H1 (cell line): ENCODE results near the gene USP24. TPM values are rescaled to one million over a fixed set of nuclear protein-coding genes. Genes with fewer than 3 reads are reported as not detected.

Experiments
- CTCF ChIA-PET: fragments of 300-600 bp; sonication (Branson Sonifier 250); formaldehyde crosslinking; loops from one replicate; lab custom pipeline; 2021; ENCODE audit not compliant: partially characterized antibody; lab: Charles Lee
- POLR2A ChIA-PET: fragments of 300-600 bp; sonication (Branson Sonifier 250); formaldehyde crosslinking; loops from one replicate; lab custom pipeline; 2021; ENCODE audit warnings: inconsistent platforms; ENCODE audit not compliant: partially characterized antibody; lab: Charles Lee
- DNase-seq, 2 experiments: peaks; one replicate each; pipeline versions ENCODE4 v3.0.0 to v3.0.0-alpha.2; 2010 to 2022; ENCODE audit warnings: low spot score in 2 of 2, low read depth in 1 of 2, mixed read lengths in 1 of 2
- FAIRE-seq: peaks from 2 replicates; lab custom pipeline; 2011; peaks lifted over from hg19 to GRCh38; lab: Jason Lieb, UNC
- H2AFZ ChIP-seq: 2 replicates; pipeline ENCODE4 v1.8.1; 2012; ENCODE audit warnings: low read length, inconsistent platforms
- H2AK5ac ChIP-seq: 2 replicates; pipeline ENCODE4 v1.6.1; 2013; ENCODE audit warnings: low read depth, low read length
- H2BK120ac ChIP-seq: replicated peaks from 2 replicates; pipeline ENCODE3; 2013; ENCODE audit warnings: low read depth, low read length, inconsistent platforms
- H2BK12ac ChIP-seq: 2 replicates; pipeline ENCODE4 v1.6.1; 2013; ENCODE audit warnings: low read depth, low read length
- H2BK15ac ChIP-seq: 2 replicates; pipeline ENCODE4 v1.6.1; 2013; ENCODE audit warnings: low read length
- H2BK20ac ChIP-seq: 2 replicates; pipeline ENCODE4 v1.6.1; 2013; ENCODE audit warnings: low read length
- H2BK5ac ChIP-seq: 2 replicates; pipeline ENCODE4 v1.6.1; 2013; ENCODE audit warnings: low read depth, low read length
- H3K14ac ChIP-seq: 2 replicates; pipeline ENCODE4 v1.6.1; 2013; ENCODE audit warnings: inconsistent platforms; ENCODE audit not compliant: insufficient read length
- H3K18ac ChIP-seq: 2 replicates; pipeline ENCODE4 v1.6.1; 2013; ENCODE audit warnings: low read length; ENCODE audit errors: extremely low read depth
- H3K23ac ChIP-seq: 2 replicates; pipeline ENCODE4 v1.6.1; 2013; ENCODE audit warnings: inconsistent platforms; ENCODE audit not compliant: insufficient read length
- H3K23me2 ChIP-seq: 2 replicates; pipeline ENCODE4 v1.6.1; 2013; ENCODE audit warnings: low read depth, low read length
- H3K27ac ChIP-seq: 2 replicates; pipeline ENCODE4 v1.6.1; 2011; ENCODE audit warnings: low read depth, low read length, inconsistent platforms
- H3K27me3 ChIP-seq, 4 experiments: replicated peaks in 1 of 4; 1 replicate in 1 of 4; 2 replicates in 3 of 4; pipeline versions ENCODE4 v1.6.1 to v1.8.1; 2011 to 2013; ENCODE audit warnings: low read length in 3 of 4, mild to moderate bottlenecking in 3 of 4, inconsistent platforms in 2 of 4, mixed read lengths in 2 of 4, moderate library complexity in 1 of 4; ENCODE audit not compliant: control insufficient read depth in 3 of 4, insufficient read depth in 3 of 4; ENCODE audit errors: extremely low read depth in 1 of 4
- H3K36me3 ChIP-seq, 4 experiments: 2 replicates each; pipeline versions ENCODE4 v1.6.1 to v1.8.1; 2011 to 2013; ENCODE audit warnings: mild to moderate bottlenecking in 4 of 4, low read length in 3 of 4, moderate library complexity in 2 of 4, control low read depth in 1 of 4, inconsistent platforms in 1 of 4; ENCODE audit not compliant: insufficient read depth in 4 of 4, control insufficient read depth in 2 of 4
- H3K4ac ChIP-seq: replicated peaks from 2 replicates; pipeline ENCODE3; 2013; ENCODE audit warnings: low read length, low read depth, mixed read lengths, inconsistent platforms; ENCODE audit not compliant: insufficient read length
- H3K4me1 ChIP-seq, 4 experiments: replicated peaks in 1 of 4; 1 replicate in 1 of 4; 2 replicates in 3 of 4; pipeline versions ENCODE4 v1.6.1 to v1.8.1; 2011 to 2013; ENCODE audit warnings: low read length in 3 of 4, inconsistent platforms in 2 of 4, mixed read lengths in 1 of 4; ENCODE audit not compliant: insufficient read depth in 4 of 4, control insufficient read depth in 3 of 4
- H3K4me2 ChIP-seq, 2 experiments: 2 replicates each; pipeline versions ENCODE4 v1.6.1 to v1.8.1; 2011 to 2013; ENCODE audit warnings: low read depth in 2 of 2, low read length in 2 of 2, control low read depth in 1 of 2, inconsistent platforms in 1 of 2, mild to moderate bottlenecking in 1 of 2; ENCODE audit not compliant: insufficient read depth in 1 of 2
- H3K4me3 ChIP-seq, 4 experiments: fragments of 200-600, 300-600 bp in 1 of 4; sonication (generic), shearing (Covaris generic), sonication (Bioruptor Twin) in 1 of 4; 2 replicates each; pipeline versions ENCODE4 v1.5.1 to v1.8.1; 2011 to 2016; ENCODE audit warnings: low read length in 4 of 4, low read depth in 3 of 4, control low read depth in 2 of 4, inconsistent platforms in 2 of 4, mild to moderate bottlenecking in 2 of 4, mixed read lengths in 1 of 4, moderate library complexity in 1 of 4; ENCODE audit not compliant: insufficient read depth in 2 of 4; ENCODE audit errors: extremely low read depth in 1 of 4
- H3K56ac ChIP-seq: replicated peaks from 2 replicates; pipeline ENCODE3; 2013; ENCODE audit warnings: low read depth, mild to moderate bottlenecking, mixed read lengths, low read length, inconsistent platforms; ENCODE audit not compliant: insufficient read length
- H3K79me1 ChIP-seq: 2 replicates; pipeline ENCODE4 v1.6.1; 2013; ENCODE audit warnings: low read depth, low read length, control low read depth
- H3K79me2 ChIP-seq, 2 experiments: 2 replicates each; pipeline versions ENCODE4 v1.6.1 to v1.8.1; 2012 to 2013; ENCODE audit warnings: low read length in 2 of 2, mild to moderate bottlenecking in 2 of 2, inconsistent platforms in 1 of 2; ENCODE audit not compliant: insufficient read depth in 2 of 2, control insufficient read depth in 1 of 2
- H3K9ac ChIP-seq, 4 experiments: replicated peaks in 1 of 4; 1 replicate in 1 of 4; 2 replicates in 3 of 4; pipeline versions ENCODE4 v1.6.1 to v1.8.1; 2011 to 2013; ENCODE audit warnings: low read depth in 3 of 4, low read length in 3 of 4, control low read depth in 2 of 4, mild to moderate bottlenecking in 2 of 4, moderate library complexity in 2 of 4, inconsistent platforms in 1 of 4; ENCODE audit errors: extremely low read depth in 1 of 4
- H3K9me3 ChIP-seq, 2 experiments: 2 replicates each; pipeline versions ENCODE4 v1.6.1 to v1.8.1; 2012 to 2013; ENCODE audit warnings: mild to moderate bottlenecking in 2 of 2, moderate library complexity in 2 of 2, control low read depth in 1 of 2, inconsistent platforms in 1 of 2, low read depth in 1 of 2, low read length in 1 of 2, mixed read lengths in 1 of 2; ENCODE audit not compliant: insufficient read depth in 2 of 2
- H4K20me1 ChIP-seq, 2 experiments: replicated peaks in 1 of 2; 2 replicates each; pipeline versions ENCODE3 to v1.8.1; 2011 to 2013; ENCODE audit warnings: inconsistent platforms in 2 of 2, low read length in 2 of 2, mild to moderate bottlenecking in 1 of 2; ENCODE audit not compliant: insufficient read depth in 2 of 2, control insufficient read depth in 1 of 2
- H4K5ac ChIP-seq: 2 replicates; pipeline ENCODE4 v1.6.1; 2013; ENCODE audit warnings: low read length, low read depth, mixed read lengths, inconsistent platforms; ENCODE audit not compliant: insufficient read length
- H4K8ac ChIP-seq: 2 replicates; pipeline ENCODE4 v1.8.0; 2013; ENCODE audit warnings: mild to moderate bottlenecking, moderate library complexity, low read length, inconsistent platforms; ENCODE audit not compliant: insufficient read depth; ENCODE audit errors: extremely low read depth
- H4K91ac ChIP-seq: replicated peaks from 2 replicates; pipeline ENCODE3; 2013; ENCODE audit warnings: low read length, mixed read lengths, inconsistent platforms; ENCODE audit not compliant: insufficient read length
- GABPA ChIP-seq: IDR thresholded peaks from 2 replicates; pipeline ENCODE4 v1.6.1; 2011; ENCODE audit warnings: mild to moderate bottlenecking, low read length, moderate library complexity, borderline replicate concordance; ENCODE audit not compliant: insufficient read depth
- WGBS, 2 experiments: shearing (Covaris generic) in 1 of 2; methylation state at CpG; one replicate each; pipeline versions ENCODE4 v1.1.6 to v1.1.7; 2013 to 2015; ENCODE audit warnings: low lambda C conversion rate in 2 of 2, mixed read lengths in 2 of 2, inconsistent platforms in 1 of 2, low coverage in 1 of 2, missing lambda C conversion rate in 1 of 2; ENCODE audit not compliant: insufficient replicate concordance in 2 of 2, insufficient coverage in 1 of 2, insufficient read length in 1 of 2; ENCODE audit errors: extremely low coverage in 1 of 2, missing lambda C conversion rate in 1 of 2; 5-methylcytosine and 5-hydroxymethylcytosine counted together
- polyA plus RNA-seq, 7 experiments: library from polyadenylated mRNA; depleted of rRNA in 3 of 7; stranded (reverse) in 5 of 7; unstranded in 2 of 7; fragments of >200 nt in 5 of 7; fragments of 200-250 nt in 2 of 7; gene quantifications; 1 replicate in 5 of 7; 2 replicates in 1 of 7; 4 replicates in 1 of 7; pipeline versions ENCODE4 v1.2.1 to v1.2.3, GENCODE V29; 2011 to 2013; ENCODE audit warnings: missing spikeins in 2 of 7, mixed read lengths in 2 of 7
- total RNA-seq: library from RNA; stranded (reverse); fragmentation: NEBNext Ultra II Directional; extraction: Animal tissue kit (Norgen Biotek cat#: 25700); gene quantifications from 2 replicates; pipeline ENCODE4 v1.2.1, GENCODE V29; 2021

USP24 gene
- total and polyA plus RNA-seq, 2 of the 8 experiments (the other 6 are each of a cell fraction or from before 2014, with no cell fraction given) = 11.1 to 34.6 TPM

GRCh38 chr1:55068638-55069037, 146.5 kb downstream of the USP24 start:
- no peak overlapping the region for H3K56ac ChIP-seq

More at GRCh38 chr1:55068638-55069037, 146.5 kb downstream of the USP24 start:
- Histone ChIP-seq H3K27ac (no peak overlapping the region), H2BK5ac (no peak overlapping the region), H3K4me3 (no peak overlapping the region), H2AK5ac (no peak overlapping the region), H2BK15ac (no peak overlapping the region), H4K20me1 (peaks cover 1 to 9% of the 10 kb centered on the region in 2 experiments), H3K27me3 (no peaks in the 10 kb centered on the region), H3K9ac (no peak overlapping the region), H3K9me3 (no peaks in the 10 kb centered on the region), H3K4me2 (no peak overlapping the region), H3K79me2 (no peaks in the 10 kb centered on the region), H4K5ac (no peak overlapping the region), H3K4me1 (no peaks in the 10 kb centered on the region), H3K79me1 (no peaks in the 10 kb centered on the region; the same call in 1 of the 2 replicates), H3K23ac (no peak overlapping the region), H3K14ac (no peak overlapping the region), H4K8ac (no peak overlapping the region), H2AFZ (no peak overlapping the region), H4K91ac (no peak overlapping the region), H3K4ac (no peak overlapping the region), H2BK12ac (no peak overlapping the region), H3K23me2 (no peaks in the 10 kb centered on the region), H3K36me3 (peaks cover 6 to 44% (median 38%) of the 10 kb centered on the region in 4 experiments; a peak in 7 of 8 replicates), H2BK120ac (no peak overlapping the region), H2BK20ac (no peak overlapping the region), H3K18ac (no peak overlapping the region)
- TF ChIP-seq GABPA = no peak
- FAIRE-seq (no peak), DNase-seq (no peak)
- CTCF ChIA-PET = interaction anchor here (0.9 to 1.5 kb wide), 4 partner anchors 20 to 216 kb away, joined by 3 to 7 read pairs (median 4); no protein-coding TSS in a partner anchor
- 92% methylated on average over 9 of the region's 9 CpGs; no CpG with 5 or more reads in 1 of the 2 experiments for WGBS, 2 experiments
- POLR2A ChIA-PET = interaction anchor here (1.8 kb wide), 1 partner anchor 29 kb away, joined by 3 read pairs; no protein-coding TSS in a partner anchor
